ENCODE measurements around the gene DGKB.

DNA sequence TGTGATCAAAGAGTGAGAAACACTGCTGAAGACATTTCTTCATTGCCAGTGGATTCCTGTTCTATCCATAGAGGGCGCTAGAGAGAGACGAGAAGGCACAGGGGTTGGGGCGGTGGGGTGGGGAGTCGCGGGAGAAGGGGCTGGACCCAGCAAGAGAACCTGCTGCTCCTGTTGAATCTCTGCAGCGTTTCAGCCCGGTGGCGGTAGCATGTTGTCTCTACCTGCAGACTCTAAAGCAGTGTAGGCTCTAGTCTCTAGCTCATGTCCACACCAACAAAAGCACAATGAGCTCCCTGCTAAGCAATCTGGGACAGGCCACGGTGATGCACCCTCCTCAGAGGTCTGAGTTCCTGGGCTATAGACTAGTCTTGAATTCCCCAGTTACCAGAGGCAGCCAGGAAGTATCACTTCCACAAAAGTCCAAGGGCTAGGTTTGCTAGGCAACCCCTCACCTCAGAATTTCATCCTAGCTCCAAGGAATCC is 167.7 kb downstream of the DGKB start:
- TF ChIP-seq, protein P1, sequence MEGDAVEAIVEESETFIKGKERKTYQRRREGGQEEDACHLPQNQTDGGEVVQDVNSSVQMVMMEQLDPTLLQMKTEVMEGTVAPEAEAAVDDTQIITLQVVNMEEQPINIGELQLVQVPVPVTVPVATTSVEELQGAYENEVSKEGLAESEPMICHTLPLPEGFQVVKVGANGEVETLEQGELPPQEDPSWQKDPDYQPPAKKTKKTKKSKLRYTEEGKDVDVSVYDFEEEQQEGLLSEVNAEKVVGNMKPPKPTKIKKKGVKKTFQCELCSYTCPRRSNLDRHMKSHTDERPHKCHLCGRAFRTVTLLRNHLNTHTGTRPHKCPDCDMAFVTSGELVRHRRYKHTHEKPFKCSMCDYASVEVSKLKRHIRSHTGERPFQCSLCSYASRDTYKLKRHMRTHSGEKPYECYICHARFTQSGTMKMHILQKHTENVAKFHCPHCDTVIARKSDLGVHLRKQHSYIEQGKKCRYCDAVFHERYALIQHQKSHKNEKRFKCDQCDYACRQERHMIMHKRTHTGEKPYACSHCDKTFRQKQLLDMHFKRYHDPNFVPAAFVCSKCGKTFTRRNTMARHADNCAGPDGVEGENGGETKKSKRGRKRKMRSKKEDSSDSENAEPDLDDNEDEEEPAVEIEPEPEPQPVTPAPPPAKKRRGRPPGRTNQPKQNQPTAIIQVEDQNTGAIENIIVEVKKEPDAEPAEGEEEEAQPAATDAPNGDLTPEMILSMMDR (IDR thresholded peaks at IDR 0.05; ENCODE audit: low read length) = 0 out of 2 replicates have a peak, but pooled peaks have one; percentile 6
- TF ChIP-seq EZH2 (optimal IDR thresholded peaks at IDR 0.05; ENCODE audit: low read depth, low read length) (no peak), EZH2phosphoT487 (IDR thresholded peaks at IDR 0.05; ENCODE audit: low read length) (no peak)

Measured in MM.1S (cell line).